Left renal pelvis (tissue), 4 donors: Measurements from ENCODE around the gene ZNF394. TPM values are rescaled to one million over a fixed set of nuclear protein-coding genes. Genes with fewer than 3 reads are reported as not detected.
A peak's percentile ranks its signal among the peaks of the same experiment; 100 is the strongest.

Experiments
- DNase-seq, 4 donors: peaks; one replicate each; pipeline ENCODE4 v3.0.0-alpha.2; 2013; ENCODE audit warnings: low read depth in 4 of 4, low spot score in 3 of 4
- polyA plus RNA-seq, 4 donors: library from polyadenylated mRNA; unstranded; fragments of 120-200 nt; gene quantifications; one replicate each; pipeline ENCODE4 v1.2.1, GENCODE V29; 2013; ENCODE audit not compliant: insufficient read length in 4 of 4

The ZNF394 gene
- polyA plus RNA-seq, 4 donors: 11.6 to 18.6 (median 15.2) TPM

GRCh38 chr7:99497766-99498545, 2.1 kb downstream of the ZNF394 start:
- no peak for DNase-seq

- no peak for DNase-seq
These were observed 6.3 kb downstream of the ZNF394 start for GRCh38 chr7:99493823-99494222.

GRCh38 chr7:99490878-99491277, 9.2 kb downstream of the ZNF394 start:
- DNase-seq: no peak

- DNase-seq: no peak
These were observed 10.8 kb downstream of the ZNF394 start for GRCh38 chr7:99489235-99489634.

- no peak for DNase-seq
These were observed 15.0 kb downstream of the ZNF394 start for GRCh38 chr7:99485094-99485493.

GRCh38 chr7:99478464-99479440, 21.3 kb downstream of the ZNF394 start:
- DNase-seq: no peak

GRCh38 chr7:99476107-99476506, 24.0 kb downstream of the ZNF394 start:
- no peak for DNase-seq

GRCh38 chr7:99473315-99473596, 26.8 kb downstream of the ZNF394 start:
- DNase-seq: peak in 2 of 4 donors; percentile 21 to 22

GRCh38 chr7:99472561-99473314, 27.3 kb downstream of the ZNF394 start, which contains the start of gene ZNF789:
Gene ZNF789, plus strand, starts transcription at chr7:99472890. Its CDS starts 3,567 bp downstream, at chr7:99476457.
- peak; percentile 81 to 92 (median 88) for DNase-seq

- no peak for DNase-seq
These were observed 30.6 kb downstream of the ZNF394 start for GRCh38 chr7:99469381-99470065.

- no peak for DNase-seq
These were observed 31.7 kb downstream of the ZNF394 start for GRCh38 chr7:99468336-99468918.

GRCh38 chr7:99465421-99465768, 34.7 kb downstream of the ZNF394 start:
- no peak for DNase-seq

GRCh38 chr7:99461221-99461620, 38.9 kb downstream of the ZNF394 start:
- DNase-seq: no peak

GRCh38 chr7:99460651-99461050, 39.4 kb downstream of the ZNF394 start:
- no peak for DNase-seq

- DNase-seq: no peak
These were observed 41.0 kb downstream of the ZNF394 start for GRCh38 chr7:99459087-99459486.

- no peak for DNase-seq
These were observed 42.2 kb downstream of the ZNF394 start for GRCh38 chr7:99457650-99458493.

- no peak for DNase-seq
These were observed 42.9 kb downstream of the ZNF394 start for GRCh38 chr7:99457050-99457649.

- DNase-seq: no peak
These were observed 43.8 kb downstream of the ZNF394 start for GRCh38 chr7:99456288-99456687.

GRCh38 chr7:99455874-99456273, 44.2 kb downstream of the ZNF394 start:
- no peak for DNase-seq
